Caco-2 (cell line): ENCODE measurements around the gene DNAH8. TPM values are rescaled to one million over a fixed set of nuclear protein-coding genes. Genes with fewer than 3 reads are reported as not detected.

Source experiments
- BruUV-seq: library from RNA; stranded (reverse); fragments of 400-500 nt; replicated peaks from 2 replicates; lab custom pipeline; 2021; lab: Mats Ljungman, UMichigan
- CTCF ChIA-PET: fragments of 300-600 bp; sonication (Branson Sonifier 250); formaldehyde crosslinking; loops from one replicate; lab custom pipeline; 2022; ENCODE audit warnings: antibody characterized with exemption; lab: Charles Lee
- POLR2A ChIA-PET: fragments of 300-600 bp; sonication (Branson Sonifier 250); formaldehyde crosslinking; loops from one replicate; lab custom pipeline; 2022; ENCODE audit warnings: antibody characterized with exemption; lab: Charles Lee
- DNase-seq, 2 experiments: peaks; one replicate each; pipeline versions ENCODE4 v3.0.0 to v3.0.0-alpha.2; 2020 to 2022
- H3K27me3 ChIP-seq: replicated peaks from 2 replicates; pipeline ENCODE4 v1.6.0; 2011; ENCODE audit warnings: low read length; ENCODE audit not compliant: control insufficient read depth, insufficient read depth
- H3K36me3 ChIP-seq: 2 replicates; pipeline ENCODE4 v1.5.1; 2011; ENCODE audit warnings: low read length; ENCODE audit not compliant: control insufficient read depth, insufficient read depth
- H3K4me1 ChIP-seq: fragments of 250-450 bp; sonication (Bioruptor Pico); 2 replicates; pipeline ENCODE4 v1.5.1; 2020; ENCODE audit warnings: mild to moderate bottlenecking
- H3K4me3 ChIP-seq: 2 replicates; pipeline ENCODE4 v1.5.1; 2011; ENCODE audit warnings: low read depth, mild to moderate bottlenecking, control low read depth, low read length
- H3K9me3 ChIP-seq: fragments of 250-450 bp; sonication (Bioruptor Pico); 2 replicates; pipeline ENCODE4 v1.5.1; 2020; ENCODE audit warnings: mild to moderate bottlenecking, moderate library complexity
- H3K27ac Mint-ChIP-seq: one replicate; pipeline ENCODE4 v1.8.0; 2022; ENCODE audit warnings: mixed read lengths; ENCODE audit not compliant: unreplicated experiment
- H3K27me3 Mint-ChIP-seq: one replicate; pipeline ENCODE4 v1.8.0; 2022; ENCODE audit warnings: mixed read lengths; ENCODE audit not compliant: insufficient read depth, unreplicated experiment
- H3K36me3 Mint-ChIP-seq: one replicate; pipeline ENCODE4 v1.8.0; 2022; ENCODE audit warnings: mild to moderate bottlenecking, mixed read lengths; ENCODE audit not compliant: insufficient read depth, unreplicated experiment
- H3K4me1 Mint-ChIP-seq: one replicate; pipeline ENCODE4 v1.8.0; 2022; ENCODE audit warnings: low read depth, mixed read lengths; ENCODE audit not compliant: unreplicated experiment
- H3K4me3 Mint-ChIP-seq: one replicate; pipeline ENCODE4 v1.8.0; 2022; ENCODE audit warnings: mild to moderate bottlenecking, moderate library complexity, mixed read lengths; ENCODE audit not compliant: unreplicated experiment
- H3K9me3 Mint-ChIP-seq: one replicate; pipeline ENCODE4 v1.8.0; 2022; ENCODE audit warnings: mixed read lengths; ENCODE audit not compliant: unreplicated experiment
- intact Hi-C: fragments of 100-400 bp; cut with micrococcal nuclease; formaldehyde crosslinking; loops from one replicate; pipeline ENCODE4 v1.10.0; 2022; ENCODE audit not compliant: unreplicated experiment
- total RNA-seq: library from RNA; stranded (reverse); gene quantifications from 2 replicates; pipeline ENCODE4 v1.2.3, GENCODE V29; 2022
- TF ChIP-seq, protein P1 (sequence below), 2 experiments: fragments of 200-600 bp in 1 of 2; IDR thresholded peaks; 1 replicate in 1 of 2; 2 replicates in 1 of 2; pipeline versions ENCODE4 v1.5.1 to v1.8.0; 2011 to 2022; ENCODE audit warnings: antibody characterized with exemption in 1 of 2, control low read depth in 1 of 2, inconsistent platforms in 1 of 2, low read depth in 1 of 2, low read length in 1 of 2, mild to moderate bottlenecking in 1 of 2, moderate library complexity in 1 of 2; ENCODE audit not compliant: insufficient read depth in 1 of 2, severe bottlenecking in 1 of 2, unreplicated experiment in 1 of 2

The DNAH8 gene
- total RNA-seq, 1 experiment from 2014 or later: not detected

DNA sequence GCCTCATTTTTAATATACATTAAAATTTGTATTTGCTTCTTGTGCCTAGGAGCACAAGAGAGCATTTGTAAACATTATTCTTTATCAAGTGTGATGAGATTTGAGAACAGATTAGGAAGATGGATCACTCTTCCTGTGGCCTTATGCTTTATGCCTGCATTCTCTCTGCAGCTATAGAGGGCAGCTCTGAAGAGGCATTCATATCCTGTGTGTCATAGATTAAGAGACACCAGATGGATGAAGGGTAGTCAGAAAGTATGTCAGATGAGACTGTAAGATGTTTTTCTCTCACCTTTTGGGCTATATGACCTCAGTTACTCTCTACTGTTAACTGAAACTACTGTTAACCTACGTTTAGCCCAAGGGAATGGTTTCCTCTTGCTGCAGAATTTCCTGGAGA is 61.4 kb downstream of the DNAH8 start:
- DNase-seq: no peak
- POLR2A ChIA-PET: no interaction called here
- Histone ChIP-seq H3K9me3 (no peaks in the 10 kb centered on the region), H3K36me3 (no peaks in the 10 kb centered on the region), H3K27me3 (no peaks in the 10 kb centered on the region), H3K4me1 (no peaks in the 10 kb centered on the region), H3K4me3 (no peak overlapping the region)
- no peak overlapping the region for H3K27ac Mint-ChIP-seq
- H3K4me3 Mint-ChIP-seq: no peak overlapping the region
- no TSS peak for BruUV-seq
- intact Hi-C loops: no loop called here
- H3K4me1 Mint-ChIP-seq: no peaks in the 10 kb centered on the region
- CTCF ChIA-PET: no interaction called here
- H3K27me3 Mint-ChIP-seq: peaks cover under 1% of the 10 kb centered on the region
- TF ChIP-seq, protein P1, sequence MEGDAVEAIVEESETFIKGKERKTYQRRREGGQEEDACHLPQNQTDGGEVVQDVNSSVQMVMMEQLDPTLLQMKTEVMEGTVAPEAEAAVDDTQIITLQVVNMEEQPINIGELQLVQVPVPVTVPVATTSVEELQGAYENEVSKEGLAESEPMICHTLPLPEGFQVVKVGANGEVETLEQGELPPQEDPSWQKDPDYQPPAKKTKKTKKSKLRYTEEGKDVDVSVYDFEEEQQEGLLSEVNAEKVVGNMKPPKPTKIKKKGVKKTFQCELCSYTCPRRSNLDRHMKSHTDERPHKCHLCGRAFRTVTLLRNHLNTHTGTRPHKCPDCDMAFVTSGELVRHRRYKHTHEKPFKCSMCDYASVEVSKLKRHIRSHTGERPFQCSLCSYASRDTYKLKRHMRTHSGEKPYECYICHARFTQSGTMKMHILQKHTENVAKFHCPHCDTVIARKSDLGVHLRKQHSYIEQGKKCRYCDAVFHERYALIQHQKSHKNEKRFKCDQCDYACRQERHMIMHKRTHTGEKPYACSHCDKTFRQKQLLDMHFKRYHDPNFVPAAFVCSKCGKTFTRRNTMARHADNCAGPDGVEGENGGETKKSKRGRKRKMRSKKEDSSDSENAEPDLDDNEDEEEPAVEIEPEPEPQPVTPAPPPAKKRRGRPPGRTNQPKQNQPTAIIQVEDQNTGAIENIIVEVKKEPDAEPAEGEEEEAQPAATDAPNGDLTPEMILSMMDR (IDR thresholded peaks at IDR 0.05; ENCODE audit: insufficient read depth in 1 of 2, low read depth in 1 of 2, low read length in 1 of 2, severe bottlenecking in 1 of 2, unreplicated experiment in 1 of 2): no peak
- no peaks in the 10 kb centered on the region for H3K36me3 Mint-ChIP-seq
- no peaks in the 10 kb centered on the region for H3K9me3 Mint-ChIP-seq

DNA sequence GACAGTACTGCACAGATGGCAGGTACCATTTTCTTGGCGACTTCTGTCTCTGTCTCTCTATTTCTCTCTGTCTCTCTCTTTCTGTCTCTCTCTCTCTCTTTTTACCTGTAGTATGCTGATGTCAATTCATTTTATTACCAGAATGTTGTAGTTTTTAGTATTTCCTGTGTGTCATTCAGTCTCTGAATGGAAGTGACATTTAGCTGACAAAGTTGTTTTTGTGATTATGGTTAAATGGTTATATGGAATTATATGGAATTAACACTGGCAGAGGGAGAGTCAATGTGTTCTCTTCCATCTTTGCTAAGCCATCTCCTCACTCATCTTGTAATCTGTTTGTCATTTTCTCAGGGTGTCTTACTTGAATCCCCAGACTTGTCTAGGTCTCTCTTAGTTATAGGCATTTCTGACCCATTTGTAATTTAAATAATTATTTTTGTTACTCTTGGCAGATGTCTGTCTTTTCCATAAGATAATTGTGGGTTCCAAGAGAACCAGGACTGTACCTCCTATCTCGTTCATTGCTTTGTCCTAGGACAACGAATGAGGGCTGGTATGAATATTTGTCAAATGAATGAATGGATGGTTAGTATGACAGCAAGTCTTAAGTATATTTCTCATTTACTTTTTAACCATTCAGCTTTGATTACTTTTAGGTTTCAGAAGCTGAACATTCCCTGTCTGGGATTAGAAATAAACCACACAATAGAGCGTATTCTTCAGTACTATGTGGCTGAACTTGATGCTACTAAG is 64.4 kb downstream of the DNAH8 start:
- CTCF ChIA-PET: interaction anchor here (0.6 kb wide), 1 partner anchor 133 kb away, joined by 6 read pairs; no protein-coding TSS in a partner anchor
- no peak overlapping the region for H3K4me3 Mint-ChIP-seq
- no TSS peak for BruUV-seq

DNA sequence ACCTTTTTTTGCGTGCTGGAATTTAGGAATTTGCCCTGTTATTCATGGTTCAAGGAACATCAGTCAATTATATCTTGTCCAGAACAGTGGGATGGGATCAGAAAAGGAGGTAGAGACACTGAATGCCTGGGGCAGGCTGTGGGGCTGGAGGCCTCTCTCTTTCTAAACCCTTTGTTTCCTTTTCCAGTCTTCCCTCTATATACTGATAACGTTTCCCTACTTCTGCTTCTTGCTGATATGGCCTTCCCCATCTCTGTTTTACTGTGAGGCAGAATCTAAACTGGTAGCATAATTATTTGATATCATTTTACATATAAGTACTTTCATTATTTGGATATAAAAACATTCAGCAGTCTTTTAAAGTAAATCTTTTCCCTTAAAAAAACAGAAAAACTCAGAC is 67.5 kb downstream of the DNAH8 start:
- DNase-seq: no peak
- no peaks in the 10 kb centered on the region for H3K27me3 ChIP-seq
- no peaks in the 10 kb centered on the region for H3K4me1 ChIP-seq
- TF ChIP-seq, protein P1 (IDR thresholded peaks at IDR 0.05; ENCODE audit: insufficient read depth in 1 of 2, low read depth in 1 of 2, low read length in 1 of 2, severe bottlenecking in 1 of 2, unreplicated experiment in 1 of 2): no peak
- Mint-ChIP-seq H3K4me3 (no peak overlapping the region), H3K9me3 (no peaks in the 10 kb centered on the region), H3K27ac (no peak overlapping the region), H3K27me3 (no peaks in the 10 kb centered on the region), H3K4me1 (no peaks in the 10 kb centered on the region), H3K36me3 (no peaks in the 10 kb centered on the region)
- no peak overlapping the region for H3K4me3 ChIP-seq
- no TSS peak for BruUV-seq
- intact Hi-C loops: no loop called here
- H3K36me3 ChIP-seq: no peaks in the 10 kb centered on the region
- H3K9me3 ChIP-seq: no peaks in the 10 kb centered on the region
- ChIA-PET POLR2A (no interaction called here), CTCF (no interaction called here)

More for the DNA sequence above, 64.4 kb downstream of the DNAH8 start:
- H3K4me3 ChIP-seq: no peak overlapping the region
- no peak for DNase-seq
- H3K27me3 Mint-ChIP-seq: no peaks in the 10 kb centered on the region
- intact Hi-C loops: no loop called here
- H3K36me3 Mint-ChIP-seq: no peaks in the 10 kb centered on the region
- no peaks in the 10 kb centered on the region for H3K27me3 ChIP-seq
- no peaks in the 10 kb centered on the region for H3K9me3 ChIP-seq
- H3K4me1 ChIP-seq: no peaks in the 10 kb centered on the region
- POLR2A ChIA-PET: no interaction called here
- H3K4me1 Mint-ChIP-seq: no peaks in the 10 kb centered on the region
- H3K27ac Mint-ChIP-seq: no peak overlapping the region
- no peaks in the 10 kb centered on the region for H3K9me3 Mint-ChIP-seq
- H3K36me3 ChIP-seq: no peaks in the 10 kb centered on the region
- TF ChIP-seq, protein P1 (IDR thresholded peaks at IDR 0.05; ENCODE audit: insufficient read depth in 1 of 2, low read depth in 1 of 2, low read length in 1 of 2, severe bottlenecking in 1 of 2, unreplicated experiment in 1 of 2): no peak
